DMS114 treated with DMSO at 0.1 percent for 48 hours (cell line): ENCODE measurements around the gene LTBP2.

Experiments used
- DNase-seq: peaks from one replicate; lab custom pipeline; 2025; ENCODE audit not compliant: unreplicated experiment; lab: John Stamatoyannopoulos, UW

The LTBP2 gene

GRCh38 chr14:74574706-74575105 is 37.3 kb downstream of the LTBP2 start:
- no peak for DNase-seq

GRCh38 chr14:74574090-74574433 is 38.0 kb downstream of the LTBP2 start:
- no peak for DNase-seq

GRCh38 chr14:74573421-74574089 is 38.5 kb downstream of the LTBP2 start:
- DNase-seq: no peak

GRCh38 chr14:74572726-74573301 is 39.2 kb downstream of the LTBP2 start:
- DNase-seq: no peak

- no peak for DNase-seq
Measured at GRCh38 chr14:74571901-74572725, 39.9 kb downstream of the LTBP2 start.

- no peak for DNase-seq
Measured at GRCh38 chr14:74571441-74571841, 40.6 kb downstream of the LTBP2 start.

- DNase-seq: no peak
Measured at GRCh38 chr14:74570696-74571095, 41.3 kb downstream of the LTBP2 start.

GRCh38 chr14:74569806-74570591 is 42.0 kb downstream of the LTBP2 start:
- DNase-seq: no peak

- DNase-seq: no peak
Measured at GRCh38 chr14:74569387-74569786, 42.6 kb downstream of the LTBP2 start.

- DNase-seq: no peak
Measured at GRCh38 chr14:74568911-74569310, 43.1 kb downstream of the LTBP2 start.

- no peak for DNase-seq
Measured at GRCh38 chr14:74568380-74568649, 43.7 kb downstream of the LTBP2 start.

GRCh38 chr14:74567646-74568379 is 44.2 kb downstream of the LTBP2 start:
- no peak for DNase-seq

- DNase-seq: no peak
Measured at GRCh38 chr14:74567219-74567618, 44.8 kb downstream of the LTBP2 start.

GRCh38 chr14:74566174-74567141 is 45.6 kb downstream of the LTBP2 start:
- no peak for DNase-seq

- no peak for DNase-seq
Measured at GRCh38 chr14:74563586-74564159, 48.4 kb downstream of the LTBP2 start.

- DNase-seq: no peak
Measured at GRCh38 chr14:74563233-74563585, 48.8 kb downstream of the LTBP2 start.

- DNase-seq: no peak
Measured at GRCh38 chr14:74562515-74563232, 49.4 kb downstream of the LTBP2 start.

GRCh38 chr14:74558655-74559054 is 53.4 kb downstream of the LTBP2 start:
- no peak for DNase-seq

- DNase-seq: no peak
Measured at GRCh38 chr14:74557691-74558090, 54.3 kb downstream of the LTBP2 start.
